DOHH2 (cell line): ENCODE results near the gene KLHL6.

Experiments
- H3F3A ChIP-seq: fragments of 200-600 bp; sonication (generic), shearing (Covaris generic); 2 replicates; pipeline ENCODE4 v1.6.0; 2016; ENCODE audit warnings: antibody characterized with exemption, mild to moderate bottlenecking; ENCODE audit not compliant: control insufficient read depth, insufficient read depth
- H3K27ac ChIP-seq: fragments of 200-600 bp; sonication (generic); 2 replicates; pipeline ENCODE4 v1.5.1; 2014; ENCODE audit warnings: low read depth, mild to moderate bottlenecking, low read length, moderate library complexity
- H3K27me3 ChIP-seq: fragments of 200-600 bp; sonication (generic); 2 replicates; pipeline ENCODE4 v1.6.1; 2014; ENCODE audit warnings: mild to moderate bottlenecking, low read length, mixed read lengths; ENCODE audit not compliant: control insufficient read depth
- H3K36me3 ChIP-seq: fragments of 200-600 bp; sonication (generic); 2 replicates; pipeline ENCODE4 v1.6.1; 2014; ENCODE audit warnings: mild to moderate bottlenecking, low read length, moderate library complexity, mixed read lengths; ENCODE audit not compliant: control insufficient read depth
- H3K4me1 ChIP-seq: fragments of 200-600 bp; sonication (generic); 2 replicates; pipeline ENCODE4 v1.6.1; 2014; ENCODE audit warnings: mild to moderate bottlenecking, low read length, mixed read lengths; ENCODE audit not compliant: control insufficient read depth
- H3K4me2 ChIP-seq: fragments of 200-600 bp; sonication (generic); 2 replicates; pipeline ENCODE4 v1.6.0; 2014; ENCODE audit warnings: mild to moderate bottlenecking, low read length, moderate library complexity
- H3K4me3 ChIP-seq: fragments of 200-600 bp; sonication (generic); 2 replicates; pipeline ENCODE4 v1.5.1; 2014; ENCODE audit warnings: mild to moderate bottlenecking, low read length, mixed read lengths
- H3K79me2 ChIP-seq: fragments of 200-600 bp; sonication (generic); 2 replicates; pipeline ENCODE4 v1.6.1; 2014; ENCODE audit warnings: mild to moderate bottlenecking, low read length, mixed read lengths; ENCODE audit not compliant: control insufficient read depth
- H3K9me2 ChIP-seq: fragments of 200-600 bp; sonication (generic); replicated peaks from 2 replicates; pipeline ENCODE4 v1.6.1; 2014; ENCODE audit warnings: mild to moderate bottlenecking, low read length, mixed read lengths; ENCODE audit not compliant: control insufficient read depth
- H3K9me3 ChIP-seq: fragments of 200-600 bp; sonication (generic); 2 replicates; pipeline ENCODE4 v1.6.1; 2014; ENCODE audit warnings: antibody characterized with exemption, low read length, mixed read lengths; ENCODE audit not compliant: control insufficient read depth, insufficient read depth
- H4K20me1 ChIP-seq: fragments of 200-600 bp; sonication (generic); 2 replicates; pipeline ENCODE4 v1.6.0; 2014; ENCODE audit warnings: low read depth, mild to moderate bottlenecking, antibody characterized with exemption, low read length, moderate library complexity; ENCODE audit not compliant: control insufficient read depth, insufficient read depth
- CTCF ChIP-seq: fragments of 200-600 bp; sonication (generic); IDR thresholded peaks from one replicate; pipeline ENCODE4 v1.5.1; 2014; ENCODE audit warnings: antibody characterized with exemption, mild to moderate bottlenecking, low read depth, low read length; ENCODE audit not compliant: poor library complexity, severe bottlenecking
- EZH2phosphoT487 ChIP-seq: fragments of 200-600 bp; sonication (generic); IDR thresholded peaks from 2 replicates; pipeline ENCODE4 v1.6.1; 2017; ENCODE audit warnings: borderline replicate concordance, mild to moderate bottlenecking, antibody characterized with exemption, low read length, moderate library complexity, mixed read lengths

KLHL6 gene

GRCh38 chr3:183558495-183558894 is 3.0 kb upstream of the KLHL6 start:
- Histone ChIP-seq H3K4me2 (peak overlapping the region; percentile 59), H4K20me1 (no peaks in the 10 kb centered on the region), H3F3A (peaks cover 13% of the 10 kb centered on the region), H3K79me2 (peaks cover 32% of the 10 kb centered on the region), H3K27me3 (no peaks in the 10 kb centered on the region), H3K4me1 (peaks cover 61% of the 10 kb centered on the region), H3K9me3 (no peaks in the 10 kb centered on the region), H3K36me3 (peaks cover 17% of the 10 kb centered on the region), H3K9me2 (no peaks in the 10 kb centered on the region), H3K4me3 (peak overlapping the region; percentile 25), H3K27ac (peak overlapping the region; percentile 43)
- TF ChIP-seq CTCF (no peak), EZH2phosphoT487 (no peak)

- Histone ChIP-seq H4K20me1 (no peaks in the 10 kb centered on the region), H3F3A (peaks cover 25% of the 10 kb centered on the region), H3K27ac (peak overlapping the region; percentile 88), H3K36me3 (peaks cover 30% of the 10 kb centered on the region), H3K9me3 (no peaks in the 10 kb centered on the region), H3K79me2 (peaks cover 48% of the 10 kb centered on the region), H3K4me3 (peak overlapping the region; percentile 82), H3K27me3 (no peaks in the 10 kb centered on the region), H3K4me1 (peaks cover 52% of the 10 kb centered on the region), H3K4me2 (peak overlapping the region; percentile 95), H3K9me2 (no peaks in the 10 kb centered on the region)
- TF ChIP-seq EZH2phosphoT487, result no peak
- TF ChIP-seq CTCF, result no peak
Measured at GRCh38 chr3:183556722-183557121, 1.2 kb upstream of the KLHL6 start.

GRCh38 chr3:183554377-183554776 is 1.1 kb downstream of the KLHL6 start:
- Histone ChIP-seq H4K20me1 (no peaks in the 10 kb centered on the region), H3K79me2 (peaks cover 71% of the 10 kb centered on the region), H3F3A (peaks cover 24% of the 10 kb centered on the region), H3K27me3 (no peaks in the 10 kb centered on the region), H3K9me3 (no peaks in the 10 kb centered on the region), H3K27ac (peak overlapping the region; percentile 88), H3K4me1 (peaks cover 60% of the 10 kb centered on the region), H3K36me3 (peaks cover 49% of the 10 kb centered on the region), H3K4me3 (peak overlapping the region; percentile 82), H3K4me2 (peak overlapping the region; percentile 84), H3K9me2 (no peaks in the 10 kb centered on the region)
- no peak for TF ChIP-seq CTCF
- TF ChIP-seq EZH2phosphoT487, result no peak
